Fibroblast of the aortic adventitia (primary cell): ENCODE measurements around the gene CELF5. TPM values are rescaled to one million over a fixed set of nuclear protein-coding genes. Genes with fewer than 3 reads are reported as not detected.
A peak's percentile ranks its signal among the peaks of the same experiment; 100 is the strongest.
"Not testable (repeated sequence)": the region's sequence is repeated elsewhere in the genome, so short reads cannot be mapped to it uniquely, and the experiment has no call there.

ENCODE experiments used
- DNase-seq: peaks from one replicate; pipeline ENCODE4 v3.0.0-alpha.2; 2010; ENCODE audit warnings: low read depth
- H3K4me3 ChIP-seq: 2 replicates; pipeline ENCODE4 v1.5.1; 2011; ENCODE audit warnings: low read depth, mild to moderate bottlenecking, control low read depth, low read length, moderate library complexity
- total RNA-seq: library from RNA; depleted of rRNA; stranded (reverse); fragments of >200 nt; gene quantifications from 2 replicates; pipeline ENCODE4 v1.2.3, GENCODE V29; 2012; ENCODE audit warnings: low replicate concordance
- TF ChIP-seq, protein P1 (sequence below): IDR thresholded peaks from 2 replicates; pipeline ENCODE4 v1.5.1; 2011; ENCODE audit warnings: mild to moderate bottlenecking, low read length, control low read depth, inconsistent platforms; ENCODE audit not compliant: insufficient read depth

CELF5 gene
- total RNA-seq, 1 donor = not detected

- TF ChIP-seq, protein P1, sequence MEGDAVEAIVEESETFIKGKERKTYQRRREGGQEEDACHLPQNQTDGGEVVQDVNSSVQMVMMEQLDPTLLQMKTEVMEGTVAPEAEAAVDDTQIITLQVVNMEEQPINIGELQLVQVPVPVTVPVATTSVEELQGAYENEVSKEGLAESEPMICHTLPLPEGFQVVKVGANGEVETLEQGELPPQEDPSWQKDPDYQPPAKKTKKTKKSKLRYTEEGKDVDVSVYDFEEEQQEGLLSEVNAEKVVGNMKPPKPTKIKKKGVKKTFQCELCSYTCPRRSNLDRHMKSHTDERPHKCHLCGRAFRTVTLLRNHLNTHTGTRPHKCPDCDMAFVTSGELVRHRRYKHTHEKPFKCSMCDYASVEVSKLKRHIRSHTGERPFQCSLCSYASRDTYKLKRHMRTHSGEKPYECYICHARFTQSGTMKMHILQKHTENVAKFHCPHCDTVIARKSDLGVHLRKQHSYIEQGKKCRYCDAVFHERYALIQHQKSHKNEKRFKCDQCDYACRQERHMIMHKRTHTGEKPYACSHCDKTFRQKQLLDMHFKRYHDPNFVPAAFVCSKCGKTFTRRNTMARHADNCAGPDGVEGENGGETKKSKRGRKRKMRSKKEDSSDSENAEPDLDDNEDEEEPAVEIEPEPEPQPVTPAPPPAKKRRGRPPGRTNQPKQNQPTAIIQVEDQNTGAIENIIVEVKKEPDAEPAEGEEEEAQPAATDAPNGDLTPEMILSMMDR = no peak
- DNase-seq = no peak
Measured at GRCh38 chr19:3229346-3229743, 4.9 kb downstream of the CELF5 start.

DNA sequence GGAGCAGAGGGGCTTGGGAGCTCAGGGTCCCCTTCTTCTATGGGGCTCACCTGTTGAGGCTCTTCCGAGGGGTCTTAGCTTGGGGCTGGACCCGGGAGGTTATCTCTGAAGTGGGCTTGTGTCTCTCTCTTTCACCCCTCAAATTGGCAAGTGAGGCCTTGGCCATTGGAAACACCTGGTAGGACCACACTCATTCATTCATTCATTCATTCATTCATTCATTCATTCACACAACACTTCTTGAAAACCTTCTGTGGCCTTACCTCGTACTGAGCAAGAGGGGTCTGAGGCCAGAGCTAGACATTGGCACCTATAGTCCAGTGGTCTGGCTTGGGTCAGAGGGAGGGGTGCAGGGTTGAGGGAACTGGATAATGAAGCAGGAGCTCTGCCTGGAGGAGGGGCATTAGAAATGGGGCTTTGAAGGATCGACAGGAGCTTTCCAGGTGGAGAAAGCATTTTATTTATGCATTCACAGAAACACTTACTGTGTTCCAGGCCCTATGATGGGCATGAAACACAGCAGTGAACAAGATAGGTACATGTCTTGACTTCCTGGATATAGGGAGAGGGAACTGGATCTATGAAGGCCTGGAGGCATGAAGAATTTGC, 5.5 kb downstream of the CELF5 start:
- TF ChIP-seq, protein P1 = no peak
- no peak overlapping the region for H3K4me3 ChIP-seq
- DNase-seq = no peak

More at GRCh38 chr19:3229346-3229743, 4.9 kb downstream of the CELF5 start:
- H3K4me3 ChIP-seq = no peak overlapping the region

DNA sequence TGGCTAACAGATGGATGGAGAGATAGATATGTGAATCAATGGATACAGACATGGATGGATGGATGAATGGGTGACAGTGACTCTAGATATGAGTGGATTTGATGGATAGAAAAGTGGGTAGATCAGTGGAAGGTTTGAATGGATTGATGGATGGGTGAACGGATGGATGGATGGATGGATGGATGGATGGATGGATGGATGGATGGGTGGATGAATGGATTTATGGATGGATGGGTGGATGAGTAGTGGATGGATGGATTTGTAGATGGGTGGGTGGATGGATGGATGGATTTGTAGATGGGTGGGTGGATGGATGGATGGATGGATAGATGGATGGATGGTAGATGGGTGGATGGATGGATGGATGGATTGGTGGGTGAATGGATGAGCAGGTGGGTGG, 6.8 kb downstream of the CELF5 start:
- no peak overlapping the region for H3K4me3 ChIP-seq
- TF ChIP-seq, protein P1 = no peak
- DNase-seq = no peak

DNA sequence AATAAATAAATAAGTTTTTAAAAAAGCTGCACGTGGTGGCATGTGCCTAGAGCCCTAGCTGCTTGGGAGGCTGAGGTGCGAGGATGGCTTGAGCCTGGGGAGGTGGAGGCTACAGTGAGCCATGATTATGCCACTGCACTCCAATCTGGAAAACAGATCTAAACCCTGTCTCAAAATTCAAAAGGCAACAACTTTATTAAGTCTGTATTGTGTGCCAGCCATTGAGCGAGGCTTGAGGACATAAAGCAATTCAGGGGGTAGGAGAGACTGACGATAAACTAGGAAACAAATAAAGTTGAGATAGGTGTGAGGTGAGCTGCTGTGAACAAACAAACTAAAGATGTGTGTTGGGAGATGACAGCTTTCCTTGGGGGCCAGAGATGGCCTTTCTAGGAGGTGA, 8.7 kb downstream of the CELF5 start:
- TF ChIP-seq, protein P1 = no peak
- no peak overlapping the region for H3K4me3 ChIP-seq
- DNase-seq = no peak

GRCh38 chr19:3233831-3234230, 9.4 kb downstream of the CELF5 start:
- no peak overlapping the region for H3K4me3 ChIP-seq
- TF ChIP-seq, protein P1 = no peak
- DNase-seq = no peak

DNA sequence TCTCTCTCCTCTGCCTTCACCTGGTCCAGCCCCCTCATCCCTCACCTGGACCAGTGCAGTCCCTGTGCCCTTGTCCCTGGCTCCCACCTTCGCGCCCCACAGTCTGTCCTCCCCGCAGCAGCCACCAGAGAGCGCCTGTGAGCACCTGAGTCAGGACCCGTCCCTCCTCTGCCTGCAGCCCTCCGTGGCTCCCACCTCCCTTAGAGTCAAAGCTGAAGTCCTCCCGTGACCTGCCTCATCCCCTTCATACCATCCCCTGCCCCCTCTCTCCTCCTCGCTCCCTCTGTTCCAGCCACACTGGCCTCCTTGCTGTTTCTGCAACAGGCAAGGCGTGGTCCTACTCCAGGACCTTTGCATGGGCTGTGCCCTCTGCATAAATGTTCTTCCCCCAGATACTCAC, 10.3 kb downstream of the CELF5 start:
- DNase-seq = no peak
- TF ChIP-seq, protein P1 = peak; percentile 24
- no peak overlapping the region for H3K4me3 ChIP-seq

DNA sequence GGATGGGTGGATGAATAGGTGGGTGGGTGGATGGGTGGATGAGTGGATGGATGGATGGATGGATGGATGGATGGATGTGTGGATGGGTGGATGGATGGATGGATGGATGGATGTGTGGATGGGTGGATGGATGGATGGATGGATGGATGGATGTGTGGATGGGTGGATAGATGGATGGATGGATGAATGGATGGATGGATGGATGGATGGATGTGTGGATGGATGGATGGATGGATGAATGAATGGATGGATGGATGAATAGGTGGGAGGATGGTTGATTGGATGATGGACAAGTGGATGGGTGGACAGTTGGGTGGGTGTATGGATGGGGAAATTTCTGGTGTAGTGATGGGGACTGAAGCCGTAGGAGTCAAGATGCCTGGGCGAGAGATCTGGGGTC, 11.1 kb downstream of the CELF5 start:
- not testable (repeated sequence) for DNase-seq, H3K4me3 ChIP-seq
